Activated naive CD4-positive, alpha-beta T cell treated with anti-CD3 and anti-CD28 coated beads, Interleukin-2, amount 10 ng/mL, durations not matched to agents 7 days and 5 days (primary cell): ENCODE results near the gene MS4A12.
"Not testable (repeated sequence)": the region's sequence is repeated elsewhere in the genome, so short reads cannot be mapped to it uniquely, and the experiment has no call there.

Experiments
- CTCF ChIA-PET: fragments of 350-600 bp; sonication (Branson Sonifier 250); formaldehyde crosslinking; loops from one replicate; lab custom pipeline; 2021; ENCODE audit warnings: antibody characterized with exemption; lab: Charles Lee
- DNase-seq: peaks from one replicate; pipeline ENCODE4 v3.0.0-alpha.2; 2020
- H3K27ac Mint-ChIP-seq: one replicate; pipeline ENCODE4 v1.8.0; 2021; ENCODE audit warnings: mild to moderate bottlenecking, moderate library complexity, mixed read lengths
- H3K27me3 Mint-ChIP-seq: one replicate; pipeline ENCODE4 v1.8.0; 2021; ENCODE audit warnings: mild to moderate bottlenecking, mixed read lengths
- H3K36me3 Mint-ChIP-seq: one replicate; pipeline ENCODE4 v1.8.0; 2021; ENCODE audit warnings: mixed read lengths
- H3K4me1 Mint-ChIP-seq: one replicate; pipeline ENCODE4 v1.8.0; 2021; ENCODE audit warnings: mixed read lengths
- H3K4me3 Mint-ChIP-seq: one replicate; pipeline ENCODE4 v1.8.0; 2021; ENCODE audit warnings: mild to moderate bottlenecking, moderate library complexity, mixed read lengths
- H3K9me3 Mint-ChIP-seq: one replicate; pipeline ENCODE4 v1.8.0; 2021; ENCODE audit warnings: mixed read lengths

The MS4A12 gene

DNA sequence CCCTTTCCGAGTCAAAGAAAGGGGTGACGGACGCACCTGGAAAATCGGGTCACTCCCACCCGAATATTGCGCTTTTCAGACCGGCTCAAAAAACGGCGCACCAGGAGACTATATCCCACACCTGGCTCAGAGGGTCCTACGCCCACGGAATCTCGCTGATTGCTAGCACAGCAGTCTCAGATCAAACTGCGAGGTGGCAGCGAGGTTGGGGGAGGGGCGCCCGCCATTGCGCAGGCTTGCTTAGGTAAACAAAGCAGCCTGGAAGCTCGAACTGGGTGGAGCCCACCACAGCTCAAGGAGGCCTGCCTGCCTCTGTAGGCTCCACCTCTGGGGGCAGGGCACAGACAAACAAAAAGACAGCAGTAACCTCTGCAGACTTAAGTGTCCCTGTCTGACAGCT lies 39.8 kb downstream of the MS4A12 start:
- H3K27ac Mint-ChIP-seq, H3K9me3 Mint-ChIP-seq, H3K27me3 Mint-ChIP-seq, H3K36me3 Mint-ChIP-seq, DNase-seq, H3K4me1 Mint-ChIP-seq, CTCF ChIA-PET, H3K4me3 Mint-ChIP-seq: not testable (repeated sequence)

DNA sequence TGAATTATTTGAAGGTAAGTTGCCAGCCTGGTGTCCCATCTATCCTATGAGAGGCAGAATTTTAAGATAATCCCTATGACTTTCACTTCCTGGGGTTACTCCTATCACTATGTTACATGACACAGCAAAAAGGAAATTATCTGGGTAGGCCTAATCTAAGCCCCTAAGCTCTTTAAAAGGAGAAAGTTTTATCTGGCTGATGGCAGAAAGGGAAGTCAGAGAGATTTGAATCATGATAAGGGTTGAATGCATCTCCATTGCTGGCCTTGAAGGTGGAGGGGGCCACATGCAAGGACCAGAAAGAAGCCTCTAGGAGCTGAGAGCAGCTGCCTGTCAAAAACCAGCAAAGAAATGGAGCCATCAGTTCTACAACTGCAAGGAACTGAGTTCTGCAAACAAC lies 46.0 kb downstream of the MS4A12 start:
- H3K27me3 Mint-ChIP-seq, H3K9me3 Mint-ChIP-seq, H3K4me3 Mint-ChIP-seq, H3K4me1 Mint-ChIP-seq, CTCF ChIA-PET, DNase-seq, H3K27ac Mint-ChIP-seq, H3K36me3 Mint-ChIP-seq: not testable (repeated sequence)

DNA sequence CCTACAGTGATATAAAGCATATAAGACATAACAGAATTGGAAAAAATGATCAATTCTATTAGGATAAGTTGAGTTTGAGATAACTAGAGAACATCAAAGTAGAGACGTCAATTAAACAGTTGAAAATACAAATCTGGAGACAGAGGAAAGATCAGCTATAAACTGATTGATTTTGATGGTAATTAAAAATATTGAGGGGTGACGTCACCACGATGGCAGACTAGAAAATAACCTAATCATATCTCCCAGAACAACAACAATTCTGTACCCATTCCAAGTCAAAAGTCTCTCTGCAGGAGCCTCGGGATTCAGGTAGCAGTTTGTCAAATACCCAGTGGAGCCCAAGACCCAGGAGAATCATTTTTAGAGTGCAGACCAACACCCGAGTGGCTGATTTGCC lies 51.5 kb downstream of the MS4A12 start:
- Mint-ChIP-seq H3K27ac (no peak overlapping the region), H3K9me3 (no peaks in the 10 kb centered on the region), H3K27me3 (peaks cover 13% of the 10 kb centered on the region), H3K4me1 (no peaks in the 10 kb centered on the region), H3K4me3 (no peak overlapping the region), H3K36me3 (no peaks in the 10 kb centered on the region)
- no peak for DNase-seq
- CTCF ChIA-PET = no interaction called here
